HEK293 (cell line): Measurements from ENCODE around the gene ADAMTS4.

Source experiments
- GLI2 ChIP-seq: fragments of 450-650 bp; formaldehyde crosslinking; IDR thresholded peaks from 2 replicates; pipeline ENCODE4; 2017; ENCODE audit warnings: missing biosample characterization, missing genetic modification characterization, low read depth, borderline replicate concordance
- GLIS1 ChIP-seq: fragments of 450-650 bp; formaldehyde crosslinking; IDR thresholded peaks from 2 replicates; pipeline ENCODE4 v1.5.1; 2016; ENCODE audit warnings: missing biosample characterization, missing genetic modification characterization
- KLF7 ChIP-seq: fragments of 450-650 bp; formaldehyde crosslinking; IDR thresholded peaks from 2 replicates; pipeline ENCODE4 v1.5.1; 2016; ENCODE audit warnings: missing biosample characterization, missing genetic modification characterization, borderline replicate concordance
- REPIN1 ChIP-seq: fragments of 450-650 bp; formaldehyde crosslinking; IDR thresholded peaks from 2 replicates; pipeline ENCODE4 v1.5.1; 2017; ENCODE audit warnings: missing biosample characterization, missing genetic modification characterization, low read depth
- TRIM28 ChIP-seq: IDR thresholded peaks from 2 replicates; pipeline ENCODE4 v1.6.1; 2011; ENCODE audit warnings: low read length, control low read depth, borderline replicate concordance
- ZBTB26 ChIP-seq: fragments of 450-650 bp; formaldehyde crosslinking; optimal IDR thresholded peaks from 2 replicates; pipeline ENCODE3; 2016; ENCODE audit warnings: missing biosample characterization, mild to moderate bottlenecking, missing genetic modification characterization
- ZEB2 ChIP-seq: fragments of 450-650 bp; formaldehyde crosslinking; IDR thresholded peaks from 2 replicates; pipeline ENCODE4 v1.5.1; 2016; ENCODE audit warnings: missing biosample characterization, missing genetic modification characterization
- ZFP3 ChIP-seq: fragments of 450-650 bp; formaldehyde crosslinking; IDR thresholded peaks from 2 replicates; pipeline ENCODE4 v1.5.1; 2016; ENCODE audit warnings: low read depth, missing biosample characterization, missing genetic modification characterization
- ZFP69B ChIP-seq: fragments of 450-650 bp; formaldehyde crosslinking; IDR thresholded peaks from 2 replicates; pipeline ENCODE4 v1.5.1; 2016; ENCODE audit warnings: missing biosample characterization, missing genetic modification characterization
- ZNF112 ChIP-seq: fragments of 450-650 bp; formaldehyde crosslinking; IDR thresholded peaks from 2 replicates; pipeline ENCODE4 v1.5.0; 2017; ENCODE audit warnings: missing biosample characterization, missing genetic modification characterization
- ZNF121 ChIP-seq: fragments of 450-650 bp; formaldehyde crosslinking; IDR thresholded peaks from 2 replicates; pipeline ENCODE4 v1.5.1; 2016; ENCODE audit warnings: missing biosample characterization, missing genetic modification characterization
- ZNF2 ChIP-seq: fragments of 450-650 bp; formaldehyde crosslinking; IDR thresholded peaks from 2 replicates; pipeline ENCODE4 v1.5.1; 2016; ENCODE audit warnings: missing biosample characterization, missing genetic modification characterization
- ZNF211 ChIP-seq: fragments of 450-650 bp; formaldehyde crosslinking; IDR thresholded peaks from 2 replicates; pipeline ENCODE4 v1.5.1; 2016; ENCODE audit warnings: low read depth, missing biosample characterization, missing genetic modification characterization
- ZNF221 ChIP-seq: fragments of 450-650 bp; formaldehyde crosslinking; IDR thresholded peaks from 2 replicates; pipeline ENCODE4 v1.5.1; 2017; ENCODE audit warnings: missing biosample characterization, missing genetic modification characterization, borderline replicate concordance
- ZNF248 ChIP-seq: fragments of 450-650 bp; formaldehyde crosslinking; IDR thresholded peaks from 2 replicates; pipeline ENCODE4 v1.5.1; 2017; ENCODE audit warnings: missing biosample characterization, missing genetic modification characterization
- ZNF266 ChIP-seq: fragments of 450-650 bp; formaldehyde crosslinking; IDR thresholded peaks from 2 replicates; pipeline ENCODE4 v1.5.1; 2016; ENCODE audit warnings: missing biosample characterization, missing genetic modification characterization, low read depth
- ZNF324 ChIP-seq: fragments of 450-650 bp; formaldehyde crosslinking; IDR thresholded peaks from 2 replicates; pipeline ENCODE4 v1.5.1; 2016; ENCODE audit warnings: missing biosample characterization, missing genetic modification characterization
- ZNF335 ChIP-seq: fragments of 450-650 bp; formaldehyde crosslinking; conservative IDR thresholded peaks from 2 replicates; pipeline ENCODE4 v1.5.1; 2016; ENCODE audit warnings: missing biosample characterization, missing genetic modification characterization
- ZNF394 ChIP-seq: fragments of 450-650 bp; formaldehyde crosslinking; IDR thresholded peaks from 2 replicates; pipeline ENCODE4 v1.5.1; 2016; ENCODE audit warnings: missing biosample characterization, missing genetic modification characterization, mild to moderate bottlenecking, moderate library complexity, borderline replicate concordance
- ZNF514 ChIP-seq: fragments of 450-650 bp; formaldehyde crosslinking; IDR thresholded peaks from 2 replicates; pipeline ENCODE4 v1.5.1; 2016; ENCODE audit warnings: missing biosample characterization, missing genetic modification characterization
- ZNF529 ChIP-seq: fragments of 450-650 bp; formaldehyde crosslinking; IDR thresholded peaks from 2 replicates; pipeline ENCODE4 v1.5.1; 2017; ENCODE audit warnings: missing genetic modification characterization, missing biosample characterization; ENCODE audit not compliant: insufficient replicate concordance
- ZNF544 ChIP-seq: fragments of 450-650 bp; formaldehyde crosslinking; IDR thresholded peaks from 2 replicates; pipeline ENCODE4 v1.5.0; 2017; ENCODE audit warnings: missing biosample characterization, missing genetic modification characterization
- ZNF585B ChIP-seq: fragments of 450-650 bp; formaldehyde crosslinking; IDR thresholded peaks from 2 replicates; pipeline ENCODE4 v1.5.1; 2016; ENCODE audit warnings: missing biosample characterization, missing genetic modification characterization
- ZNF624 ChIP-seq: fragments of 450-650 bp; formaldehyde crosslinking; IDR thresholded peaks from 2 replicates; pipeline ENCODE4 v1.5.1; 2017; ENCODE audit warnings: missing biosample characterization, missing genetic modification characterization
- ZNF658 ChIP-seq: fragments of 450-650 bp; formaldehyde crosslinking; IDR thresholded peaks from 2 replicates; pipeline ENCODE4; 2016; ENCODE audit warnings: missing biosample characterization, missing genetic modification characterization
- ZNF747 ChIP-seq: fragments of 450-650 bp; formaldehyde crosslinking; IDR thresholded peaks from 2 replicates; pipeline ENCODE4 v1.5.1; 2016; ENCODE audit warnings: missing biosample characterization, missing genetic modification characterization
- ZNF776 ChIP-seq: fragments of 450-650 bp; formaldehyde crosslinking; IDR thresholded peaks from 2 replicates; pipeline ENCODE4 v1.5.0; 2017; ENCODE audit warnings: missing biosample characterization, missing genetic modification characterization, borderline replicate concordance
- ZNF777 ChIP-seq: fragments of 450-650 bp; formaldehyde crosslinking; IDR thresholded peaks from 2 replicates; pipeline ENCODE4 v1.5.1; 2017; ENCODE audit warnings: missing biosample characterization, missing genetic modification characterization, borderline replicate concordance
- ZSCAN23 ChIP-seq: fragments of 450-650 bp; formaldehyde crosslinking; IDR thresholded peaks from 2 replicates; pipeline ENCODE4 v1.5.1; 2016; ENCODE audit warnings: missing biosample characterization, missing genetic modification characterization
- ZSCAN5A ChIP-seq: fragments of 450-650 bp; formaldehyde crosslinking; IDR thresholded peaks from 2 replicates; pipeline ENCODE4 v1.5.1; 2016; ENCODE audit warnings: missing biosample characterization, missing genetic modification characterization
- TF ChIP-seq, protein P1 (sequence below): fragments of 450-650 bp; formaldehyde crosslinking; IDR thresholded peaks from 2 replicates; pipeline ENCODE4 v1.5.1; 2016; ENCODE audit warnings: missing biosample characterization, missing genetic modification characterization
- TF ChIP-seq, protein P2 (sequence below): fragments of 450-650 bp; formaldehyde crosslinking; IDR thresholded peaks from 2 replicates; pipeline ENCODE4 v1.5.1; 2016; ENCODE audit warnings: missing biosample characterization, missing genetic modification characterization, borderline replicate concordance

The ADAMTS4 gene

GRCh38 chr1:161153682-161154337, 45.0 kb downstream of the ADAMTS4 start, which contains the start of gene UFC1 (continued):
- TF ChIP-seq, protein P1, sequence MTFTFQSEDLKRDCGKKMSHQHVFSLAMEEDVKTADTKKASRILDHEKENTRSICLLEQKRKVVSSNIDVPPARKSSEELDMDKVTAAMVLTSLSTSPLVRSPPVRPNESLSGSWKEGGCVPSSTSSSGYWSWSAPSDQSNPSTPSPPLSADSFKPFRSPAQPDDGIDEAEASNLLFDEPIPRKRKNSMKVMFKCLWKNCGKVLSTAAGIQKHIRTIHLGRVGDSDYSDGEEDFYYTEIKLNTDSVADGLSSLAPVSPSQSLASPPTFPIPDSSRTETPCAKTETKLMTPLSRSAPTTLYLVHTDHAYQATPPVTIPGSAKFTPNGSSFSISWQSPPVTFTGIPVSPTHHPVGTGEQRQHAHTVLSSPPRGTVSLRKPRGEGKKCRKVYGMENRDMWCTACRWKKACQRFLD (tag by site-specific recombination) = no peak
- TF ChIP-seq ZNF544 (tag by site-specific recombination) = no peak
- TF ChIP-seq, protein P2, sequence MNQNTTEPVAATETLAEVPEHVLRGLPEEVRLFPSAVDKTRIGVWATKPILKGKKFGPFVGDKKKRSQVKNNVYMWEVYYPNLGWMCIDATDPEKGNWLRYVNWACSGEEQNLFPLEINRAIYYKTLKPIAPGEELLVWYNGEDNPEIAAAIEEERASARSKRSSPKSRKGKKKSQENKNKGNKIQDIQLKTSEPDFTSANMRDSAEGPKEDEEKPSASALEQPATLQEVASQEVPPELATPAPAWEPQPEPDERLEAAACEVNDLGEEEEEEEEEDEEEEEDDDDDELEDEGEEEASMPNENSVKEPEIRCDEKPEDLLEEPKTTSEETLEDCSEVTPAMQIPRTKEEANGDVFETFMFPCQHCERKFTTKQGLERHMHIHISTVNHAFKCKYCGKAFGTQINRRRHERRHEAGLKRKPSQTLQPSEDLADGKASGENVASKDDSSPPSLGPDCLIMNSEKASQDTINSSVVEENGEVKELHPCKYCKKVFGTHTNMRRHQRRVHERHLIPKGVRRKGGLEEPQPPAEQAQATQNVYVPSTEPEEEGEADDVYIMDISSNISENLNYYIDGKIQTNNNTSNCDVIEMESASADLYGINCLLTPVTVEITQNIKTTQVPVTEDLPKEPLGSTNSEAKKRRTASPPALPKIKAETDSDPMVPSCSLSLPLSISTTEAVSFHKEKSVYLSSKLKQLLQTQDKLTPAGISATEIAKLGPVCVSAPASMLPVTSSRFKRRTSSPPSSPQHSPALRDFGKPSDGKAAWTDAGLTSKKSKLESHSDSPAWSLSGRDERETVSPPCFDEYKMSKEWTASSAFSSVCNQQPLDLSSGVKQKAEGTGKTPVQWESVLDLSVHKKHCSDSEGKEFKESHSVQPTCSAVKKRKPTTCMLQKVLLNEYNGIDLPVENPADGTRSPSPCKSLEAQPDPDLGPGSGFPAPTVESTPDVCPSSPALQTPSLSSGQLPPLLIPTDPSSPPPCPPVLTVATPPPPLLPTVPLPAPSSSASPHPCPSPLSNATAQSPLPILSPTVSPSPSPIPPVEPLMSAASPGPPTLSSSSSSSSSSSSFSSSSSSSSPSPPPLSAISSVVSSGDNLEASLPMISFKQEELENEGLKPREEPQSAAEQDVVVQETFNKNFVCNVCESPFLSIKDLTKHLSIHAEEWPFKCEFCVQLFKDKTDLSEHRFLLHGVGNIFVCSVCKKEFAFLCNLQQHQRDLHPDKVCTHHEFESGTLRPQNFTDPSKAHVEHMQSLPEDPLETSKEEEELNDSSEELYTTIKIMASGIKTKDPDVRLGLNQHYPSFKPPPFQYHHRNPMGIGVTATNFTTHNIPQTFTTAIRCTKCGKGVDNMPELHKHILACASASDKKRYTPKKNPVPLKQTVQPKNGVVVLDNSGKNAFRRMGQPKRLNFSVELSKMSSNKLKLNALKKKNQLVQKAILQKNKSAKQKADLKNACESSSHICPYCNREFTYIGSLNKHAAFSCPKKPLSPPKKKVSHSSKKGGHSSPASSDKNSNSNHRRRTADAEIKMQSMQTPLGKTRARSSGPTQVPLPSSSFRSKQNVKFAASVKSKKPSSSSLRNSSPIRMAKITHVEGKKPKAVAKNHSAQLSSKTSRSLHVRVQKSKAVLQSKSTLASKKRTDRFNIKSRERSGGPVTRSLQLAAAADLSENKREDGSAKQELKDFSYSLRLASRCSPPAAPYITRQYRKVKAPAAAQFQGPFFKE = no peak
- TF ChIP-seq ZNF121 (tag by site-specific recombination) = no peak
- peak; percentile 49; the same call in 1 of the 2 replicates for TF ChIP-seq ZSCAN23 (tag by site-specific recombination)
- 0 out of 2 replicates have a peak, but pooled peaks have one; percentile 66 for TF ChIP-seq ZNF624
- peak; percentile 60; the same call in 1 of the 2 replicates for TF ChIP-seq ZNF394
- TF ChIP-seq REPIN1 (tag by site-specific recombination) = no peak; the same call in 1 of the 2 replicates
- TF ChIP-seq ZNF514 (tag by site-specific recombination) = no peak
- TF ChIP-seq ZNF529 (tag by site-specific recombination) = no peak
- TF ChIP-seq ZNF112 (tag by site-specific recombination) = no peak
- TF ChIP-seq ZNF777 (tag by site-specific recombination) = peak; percentile 94
- TF ChIP-seq ZNF585B = no peak
- TF ChIP-seq ZNF266 (tag by site-specific recombination) = no peak
- peak; percentile 98 for TF ChIP-seq ZNF2
- no peak for TF ChIP-seq ZNF248 (tag by site-specific recombination)
- TF ChIP-seq ZFP3 (tag by site-specific recombination) = no peak
- peak; percentile 94 for TF ChIP-seq ZNF335 (tag by site-specific recombination)
- TF ChIP-seq TRIM28 = peak; percentile 97
- peak; percentile 83 for TF ChIP-seq ZFP69B
- no peak for TF ChIP-seq ZNF221 (tag by site-specific recombination)
- TF ChIP-seq GLI2 = no peak; the same call in 1 of the 2 replicates
- TF ChIP-seq ZNF658 (tag by site-specific recombination) = no peak
- no peak for TF ChIP-seq ZNF776
- TF ChIP-seq ZEB2 (tag by site-specific recombination) = peak; percentile 85; the same call in 1 of the 2 replicates
- TF ChIP-seq ZSCAN5A (tag by site-specific recombination) = peak; percentile 47; the same call in 1 of the 2 replicates
- TF ChIP-seq KLF7 (tag by site-specific recombination) = peak; percentile 90; the same call in 1 of the 2 replicates
- TF ChIP-seq ZNF747 (tag by site-specific recombination) = no peak
- no peak for TF ChIP-seq GLIS1 (tag by site-specific recombination)
- peak; percentile 97 for TF ChIP-seq ZNF324 (tag by site-specific recombination)
- TF ChIP-seq ZBTB26 = peak; percentile 18
- no peak for TF ChIP-seq ZNF211 (tag by site-specific recombination)
